ENCODE results near the gene ASIC2. TPM values are rescaled to one million over a fixed set of nuclear protein-coding genes. Genes with fewer than 3 reads are reported as not detected.
A peak's percentile ranks its signal among the peaks of the same experiment; 100 is the strongest.

Gene ASIC2
- total and polyA plus RNA-seq, 3 experiments from 2014 or later: not detected

DNA sequence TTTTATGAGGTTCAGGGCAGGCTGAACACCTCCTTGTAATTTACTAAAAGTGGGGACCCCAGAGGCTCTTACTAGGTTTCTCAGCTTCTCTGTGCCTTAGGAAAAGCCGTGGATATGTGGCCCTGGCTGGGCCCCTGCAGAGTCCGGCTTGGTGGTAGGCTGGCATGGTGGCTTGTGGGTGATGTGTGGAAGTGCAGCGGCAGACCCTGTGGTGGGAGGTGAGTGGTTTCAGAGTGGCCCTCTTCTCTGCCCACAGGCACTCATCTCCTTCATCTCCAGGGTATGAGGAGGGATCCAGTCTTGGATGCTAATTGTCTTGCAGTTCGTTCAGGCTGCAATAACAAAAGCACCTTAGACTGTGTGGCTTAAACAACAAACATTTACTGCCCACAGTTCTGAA lies 58.9 kb downstream of the ASIC2 start:
- Histone ChIP-seq H3K27ac (ENCODE audit: low read depth, low read length) (no peak overlapping the region), H3K9me3 (ENCODE audit: low read length) (no peaks in the 10 kb centered on the region), H3K36me3 (ENCODE audit: insufficient read depth, low read length) (no peaks in the 10 kb centered on the region), H3K27me3 (ENCODE audit: insufficient read depth, low read length, poor library complexity, severe bottlenecking) (no peaks in the 10 kb centered on the region), H3K4me3 (ENCODE audit: low read length) (no peak overlapping the region), H3K4me1 (ENCODE audit: insufficient read depth, low read length) (no peaks in the 10 kb centered on the region)
- no peaks in the 10 kb centered on the region for H3K9me3 Mint-ChIP-seq
- peak overlapping the region in 1 of 7 donors; percentile 71 for H3K4me3 Mint-ChIP-seq
- ChIA-PET CTCF (no interaction called here), POLR2A (no interaction called here)
- H3K27me3 Mint-ChIP-seq: peaks cover 2 to 26% of the 10 kb centered on the region in 2 donors
- no peaks in the 10 kb centered on the region for H3K36me3 Mint-ChIP-seq
- peak overlapping the region in 6 of 8 donors; percentile 27 to 94 (median 71) for H3K27ac Mint-ChIP-seq
- DNase-seq: no peak
- H3K4me1 Mint-ChIP-seq: peaks cover 3 to 18% (median 16%) of the 10 kb centered on the region in 3 donors

DNA sequence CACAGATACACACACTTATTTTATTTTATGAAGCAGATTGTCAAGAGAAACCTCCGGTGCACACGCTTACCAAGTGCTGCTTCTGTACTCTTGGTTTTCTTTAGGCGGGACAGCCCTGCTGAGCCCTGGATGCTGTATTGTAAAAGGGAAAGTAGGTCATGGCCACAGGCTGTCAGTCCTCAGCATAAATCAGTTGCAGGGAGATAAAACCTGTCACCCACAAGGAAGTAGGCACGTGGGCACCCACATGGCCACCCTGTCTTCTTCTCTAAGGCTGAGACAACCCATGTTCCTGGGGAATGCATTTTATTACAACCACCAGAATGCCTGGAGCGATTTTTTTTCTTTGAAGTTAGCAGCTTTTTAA lies 59.3 kb downstream of the ASIC2 start:
- Histone ChIP-seq H3K4me1 (ENCODE audit: insufficient read depth, low read length) (no peaks in the 10 kb centered on the region), H3K27me3 (ENCODE audit: insufficient read depth, low read length, poor library complexity, severe bottlenecking) (no peaks in the 10 kb centered on the region), H3K36me3 (ENCODE audit: insufficient read depth, low read length) (no peaks in the 10 kb centered on the region), H3K27ac (ENCODE audit: low read depth, low read length) (no peak overlapping the region), H3K4me3 (ENCODE audit: low read length) (no peak overlapping the region), H3K9me3 (ENCODE audit: low read length) (no peaks in the 10 kb centered on the region)
- peak in 3 of 5 donors; percentile 3 to 46 (median 28) for DNase-seq
- Mint-ChIP-seq H3K27ac (peak overlapping the region in 7 of 8 donors; percentile 36 to 94 (median 85)), H3K4me3 (peak overlapping the region in 5 of 7 donors; percentile 36 to 71 (median 53)), H3K27me3 (peaks cover 6 to 30% of the 10 kb centered on the region in 2 donors), H3K36me3 (no peaks in the 10 kb centered on the region), H3K9me3 (no peaks in the 10 kb centered on the region), H3K4me1 (peaks cover 3 to 18% (median 16%) of the 10 kb centered on the region in 3 donors)
- POLR2A ChIA-PET: no interaction called here
- CTCF ChIA-PET: no interaction called here

DNA sequence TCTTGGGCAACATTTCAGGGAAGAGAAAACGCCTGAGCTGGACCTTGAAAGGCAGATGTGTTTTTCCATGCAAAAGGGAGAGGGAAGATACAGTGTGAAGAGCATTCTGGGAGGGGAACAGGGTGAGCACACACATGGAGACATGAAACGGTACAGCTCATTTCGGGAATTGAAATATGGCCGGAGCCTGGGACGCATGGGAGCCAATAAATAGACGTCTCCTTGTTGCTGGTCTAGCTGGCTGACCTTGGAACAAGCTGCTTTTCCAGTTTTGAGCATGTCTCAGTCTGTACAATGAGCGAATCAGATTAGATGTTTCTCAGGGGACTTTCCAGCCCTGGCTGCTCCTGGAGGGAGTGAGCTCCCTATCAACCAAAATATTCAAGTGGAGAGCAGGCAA lies 63.6 kb downstream of the ASIC2 start:
- ChIA-PET POLR2A (no interaction called here), CTCF (no interaction called here)
- no peak overlapping the region for H3K27ac ChIP-seq (ENCODE audit: low read depth, low read length)
- peaks cover 7 to 8% of the 10 kb centered on the region in 2 donors for H3K27me3 Mint-ChIP-seq
- no peak overlapping the region for H3K4me3 ChIP-seq (ENCODE audit: low read length)
- H3K4me3 Mint-ChIP-seq: peak overlapping the region in 1 of 7 donors; percentile 21
- no peaks in the 10 kb centered on the region for H3K36me3 Mint-ChIP-seq
- H3K27me3 ChIP-seq (ENCODE audit: insufficient read depth, low read length, poor library complexity, severe bottlenecking): no peaks in the 10 kb centered on the region
- no peak for DNase-seq
- no peaks in the 10 kb centered on the region for H3K9me3 Mint-ChIP-seq
- peaks cover 0 to 12% (median 11%) of the 10 kb centered on the region in 3 donors for H3K4me1 Mint-ChIP-seq
- peak overlapping the region in 1 of 8 donors; percentile 56 for H3K27ac Mint-ChIP-seq
- H3K4me1 ChIP-seq (ENCODE audit: insufficient read depth, low read length): no peaks in the 10 kb centered on the region
- H3K9me3 ChIP-seq (ENCODE audit: low read length): no peaks in the 10 kb centered on the region
- no peaks in the 10 kb centered on the region for H3K36me3 ChIP-seq (ENCODE audit: insufficient read depth, low read length)

DNA sequence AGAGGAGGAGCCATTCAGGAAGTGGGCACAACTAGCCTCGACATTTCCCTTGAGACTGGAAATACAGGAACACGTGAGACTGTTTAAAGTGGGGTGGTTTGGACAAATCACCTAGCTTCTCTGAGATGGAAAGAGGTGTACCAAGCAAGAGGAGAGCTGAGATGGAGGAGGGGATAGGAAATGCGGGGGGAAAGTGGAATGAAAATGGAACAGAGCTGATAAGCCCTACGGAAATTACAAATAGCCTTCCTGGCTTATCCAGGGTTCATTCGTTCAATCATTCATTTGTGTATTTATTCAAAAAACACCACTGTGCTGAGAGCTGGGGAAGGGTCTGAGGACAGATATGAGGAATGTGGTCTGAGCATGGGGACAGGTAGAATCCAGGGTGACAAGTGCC lies 64.1 kb downstream of the ASIC2 start:
- POLR2A ChIA-PET: no interaction called here
- Histone ChIP-seq H3K27ac (ENCODE audit: low read depth, low read length) (no peak overlapping the region), H3K27me3 (ENCODE audit: insufficient read depth, low read length, poor library complexity, severe bottlenecking) (no peaks in the 10 kb centered on the region), H3K4me1 (ENCODE audit: insufficient read depth, low read length) (no peaks in the 10 kb centered on the region), H3K9me3 (ENCODE audit: low read length) (no peaks in the 10 kb centered on the region), H3K36me3 (ENCODE audit: insufficient read depth, low read length) (no peaks in the 10 kb centered on the region), H3K4me3 (ENCODE audit: low read length) (no peak overlapping the region)
- H3K27me3 Mint-ChIP-seq: peaks cover 7 to 13% of the 10 kb centered on the region in 2 donors
- no peaks in the 10 kb centered on the region for H3K36me3 Mint-ChIP-seq
- H3K4me3 Mint-ChIP-seq: peak overlapping the region in 1 of 7 donors; percentile 21
- peak overlapping the region in 1 of 8 donors; percentile 56 for H3K27ac Mint-ChIP-seq
- peaks cover 0 to 9% (median 9%) of the 10 kb centered on the region in 3 donors for H3K4me1 Mint-ChIP-seq
- no peak for DNase-seq
- CTCF ChIA-PET: no interaction called here
- H3K9me3 Mint-ChIP-seq: no peaks in the 10 kb centered on the region

DNA sequence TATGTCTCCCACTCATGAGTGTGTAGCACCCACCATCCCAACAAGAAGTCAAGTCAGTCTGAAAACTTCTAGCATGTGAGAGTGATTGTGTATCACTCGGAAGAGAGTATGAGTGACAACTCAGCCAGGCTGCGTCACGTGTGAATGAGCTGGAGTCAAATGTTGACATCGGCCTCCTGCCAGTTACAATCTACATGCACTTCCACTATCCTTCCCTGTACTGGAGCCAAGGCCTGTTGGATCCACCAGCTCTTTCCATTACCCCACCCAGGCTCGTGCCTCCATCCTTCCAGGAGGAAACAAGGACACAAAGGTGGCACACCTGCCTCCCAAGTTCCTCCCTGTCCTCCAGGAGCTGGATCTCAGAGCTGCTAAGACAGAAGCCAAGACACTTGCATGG lies 64.5 kb downstream of the ASIC2 start:
- H3K36me3 ChIP-seq (ENCODE audit: insufficient read depth, low read length): no peaks in the 10 kb centered on the region
- no peak for DNase-seq

DNA sequence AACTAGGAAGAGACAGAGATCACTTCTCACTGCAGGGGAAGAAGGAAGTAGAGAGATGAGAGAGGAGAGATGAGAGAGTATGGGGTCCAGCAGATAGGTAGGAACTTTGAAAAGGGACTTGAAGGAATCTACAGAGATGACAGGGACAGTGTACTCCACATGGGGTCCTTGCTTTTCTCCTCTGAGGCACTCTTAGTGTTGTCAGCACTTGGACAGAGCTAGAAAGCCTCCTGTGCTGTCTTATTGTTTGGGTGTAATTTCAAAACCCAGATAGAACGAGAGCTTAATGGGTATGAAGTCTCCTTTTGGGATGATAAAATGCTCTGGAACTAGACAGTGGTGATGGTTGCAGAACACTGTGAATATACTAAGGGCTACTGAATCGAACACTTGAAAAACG lies 65.2 kb downstream of the ASIC2 start:
- Histone ChIP-seq H3K9me3 (ENCODE audit: low read length) (no peaks in the 10 kb centered on the region), H3K27me3 (ENCODE audit: insufficient read depth, low read length, poor library complexity, severe bottlenecking) (no peaks in the 10 kb centered on the region), H3K4me1 (ENCODE audit: insufficient read depth, low read length) (no peaks in the 10 kb centered on the region), H3K4me3 (ENCODE audit: low read length) (no peak overlapping the region), H3K36me3 (ENCODE audit: insufficient read depth, low read length) (no peaks in the 10 kb centered on the region), H3K27ac (ENCODE audit: low read depth, low read length) (no peak overlapping the region)
- Mint-ChIP-seq H3K4me1 (no peaks in the 10 kb centered on the region), H3K9me3 (no peaks in the 10 kb centered on the region), H3K36me3 (no peaks in the 10 kb centered on the region), H3K4me3 (no peak overlapping the region), H3K27ac (no peak overlapping the region), H3K27me3 (peaks cover 12 to 16% of the 10 kb centered on the region in 2 donors)
- DNase-seq: no peak
- POLR2A ChIA-PET: no interaction called here
- CTCF ChIA-PET: no interaction called here

More for the DNA sequence above, 64.5 kb downstream of the ASIC2 start:
- Mint-ChIP-seq H3K9me3 (no peaks in the 10 kb centered on the region), H3K4me1 (peaks cover 0 to 5% (median 4%) of the 10 kb centered on the region in 3 donors), H3K36me3 (no peaks in the 10 kb centered on the region), H3K4me3 (peak overlapping the region in 1 of 7 donors; percentile 21), H3K27ac (no peak overlapping the region), H3K27me3 (peaks cover 9 to 16% of the 10 kb centered on the region in 2 donors)
- Histone ChIP-seq H3K4me1 (ENCODE audit: insufficient read depth, low read length) (no peaks in the 10 kb centered on the region), H3K27ac (ENCODE audit: low read depth, low read length) (no peak overlapping the region), H3K9me3 (ENCODE audit: low read length) (no peaks in the 10 kb centered on the region), H3K4me3 (ENCODE audit: low read length) (no peak overlapping the region), H3K27me3 (ENCODE audit: insufficient read depth, low read length, poor library complexity, severe bottlenecking) (no peaks in the 10 kb centered on the region)
- ChIA-PET POLR2A (no interaction called here), CTCF (no interaction called here)

DNA sequence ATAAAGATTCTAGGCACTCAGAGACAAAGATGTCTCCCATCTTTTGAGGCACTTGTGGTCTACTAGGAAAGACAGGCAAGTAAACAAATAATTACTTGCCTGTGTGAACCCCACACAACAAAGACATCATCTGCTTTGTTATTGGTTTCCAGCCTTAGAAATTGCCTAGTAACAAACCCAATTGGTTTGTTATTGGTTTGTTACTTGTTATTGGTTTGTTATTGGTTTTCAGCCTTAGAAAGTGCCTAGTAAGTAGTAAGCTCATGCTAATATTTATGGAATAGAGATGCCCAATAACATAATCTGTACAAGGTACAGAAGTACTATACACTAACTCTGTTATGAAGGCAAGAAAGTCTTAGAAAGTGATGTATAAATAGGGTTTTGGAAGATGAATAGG lies 67.1 kb downstream of the ASIC2 start:
- DNase-seq: no peak
- Histone ChIP-seq H3K27ac (ENCODE audit: low read depth, low read length) (no peak overlapping the region), H3K9me3 (ENCODE audit: low read length) (no peaks in the 10 kb centered on the region), H3K4me1 (ENCODE audit: insufficient read depth, low read length) (no peaks in the 10 kb centered on the region), H3K36me3 (ENCODE audit: insufficient read depth, low read length) (no peaks in the 10 kb centered on the region), H3K4me3 (ENCODE audit: low read length) (no peak overlapping the region), H3K27me3 (ENCODE audit: insufficient read depth, low read length, poor library complexity, severe bottlenecking) (no peaks in the 10 kb centered on the region)
- ChIA-PET POLR2A (no interaction called here), CTCF (no interaction called here)
- H3K27ac Mint-ChIP-seq: no peak overlapping the region
- no peaks in the 10 kb centered on the region for H3K9me3 Mint-ChIP-seq
- peaks cover 12 to 16% of the 10 kb centered on the region in 2 donors for H3K27me3 Mint-ChIP-seq
- no peak overlapping the region for H3K4me3 Mint-ChIP-seq
- H3K36me3 Mint-ChIP-seq: no peaks in the 10 kb centered on the region
- no peaks in the 10 kb centered on the region for H3K4me1 Mint-ChIP-seq

DNA sequence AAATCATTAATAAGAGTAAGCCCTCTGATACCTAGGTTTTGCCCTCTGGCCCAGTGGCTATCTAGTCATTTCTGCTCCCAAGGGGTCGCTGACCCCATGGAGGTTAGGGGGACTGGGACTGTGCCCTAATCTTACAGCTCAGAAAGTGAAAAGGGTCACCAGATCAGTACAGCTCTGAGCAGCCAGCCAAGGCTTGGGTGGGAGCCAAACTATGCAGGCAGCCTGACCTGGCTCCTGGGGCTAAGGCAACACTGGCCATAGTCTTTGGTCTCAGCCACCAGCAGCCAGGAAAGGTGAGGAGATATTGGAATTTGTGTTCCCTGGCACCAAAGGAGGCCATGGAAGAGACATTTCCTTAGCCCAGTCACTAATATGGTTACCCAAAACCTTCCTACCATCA lies 67.6 kb downstream of the ASIC2 start:
- Mint-ChIP-seq H3K27ac (no peak overlapping the region), H3K27me3 (peaks cover 14 to 16% of the 10 kb centered on the region in 2 donors), H3K4me1 (no peaks in the 10 kb centered on the region), H3K4me3 (no peak overlapping the region), H3K36me3 (no peaks in the 10 kb centered on the region), H3K9me3 (no peaks in the 10 kb centered on the region)
- ChIA-PET POLR2A (no interaction called here), CTCF (no interaction called here)
- no peak for DNase-seq
- Histone ChIP-seq H3K27ac (ENCODE audit: low read depth, low read length) (no peak overlapping the region), H3K27me3 (ENCODE audit: insufficient read depth, low read length, poor library complexity, severe bottlenecking) (no peaks in the 10 kb centered on the region), H3K4me3 (ENCODE audit: low read length) (no peak overlapping the region), H3K9me3 (ENCODE audit: low read length) (no peaks in the 10 kb centered on the region), H3K4me1 (ENCODE audit: insufficient read depth, low read length) (no peaks in the 10 kb centered on the region), H3K36me3 (ENCODE audit: insufficient read depth, low read length) (no peaks in the 10 kb centered on the region)

DNA sequence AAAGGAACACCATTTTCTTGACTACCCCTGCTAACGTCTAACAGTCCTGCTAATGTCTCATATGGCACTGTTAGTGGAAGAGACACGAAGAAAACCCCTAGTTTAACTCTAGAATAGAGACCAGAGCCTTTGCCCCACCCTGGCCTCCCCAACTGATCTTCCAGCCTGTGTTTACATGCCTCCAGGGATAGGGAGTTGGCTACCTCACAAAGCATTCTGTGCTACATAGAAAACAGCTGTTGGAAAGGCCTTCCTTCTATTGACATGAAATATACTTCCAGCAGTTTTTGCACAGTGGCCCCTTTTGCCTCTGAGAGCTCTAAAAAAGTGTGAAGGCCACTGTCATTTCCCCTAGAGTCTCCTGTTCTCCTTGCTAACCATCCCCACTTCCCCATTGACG lies 73.1 kb downstream of the ASIC2 start:
- H3K27ac ChIP-seq (ENCODE audit: low read depth, low read length): no peak overlapping the region
- H3K4me1 Mint-ChIP-seq: no peaks in the 10 kb centered on the region

More for the DNA sequence above, 73.1 kb downstream of the ASIC2 start:
- H3K9me3 ChIP-seq (ENCODE audit: low read length): no peaks in the 10 kb centered on the region
- Mint-ChIP-seq H3K27me3 (peaks cover 15 to 37% of the 10 kb centered on the region in 2 donors), H3K9me3 (no peaks in the 10 kb centered on the region), H3K27ac (no peak overlapping the region), H3K36me3 (no peaks in the 10 kb centered on the region), H3K4me3 (no peak overlapping the region)
- H3K4me3 ChIP-seq (ENCODE audit: low read length): no peak overlapping the region
- ChIA-PET POLR2A (no interaction called here), CTCF (no interaction called here)
- no peaks in the 10 kb centered on the region for H3K4me1 ChIP-seq (ENCODE audit: insufficient read depth, low read length)
- H3K36me3 ChIP-seq (ENCODE audit: insufficient read depth, low read length): no peaks in the 10 kb centered on the region
- H3K27me3 ChIP-seq (ENCODE audit: insufficient read depth, low read length, poor library complexity, severe bottlenecking): no peaks in the 10 kb centered on the region
- DNase-seq: no peak

Measured in CD8-positive, alpha-beta memory T cell (primary cell).